CD4-positive, alpha-beta T cell treated with Interferon alpha-2 for 1 hour (primary cell): Measurements from ENCODE around the gene GHRL.

Experiments
- DNase-seq, 2 donors: peaks; one replicate each; pipeline ENCODE4 v3.0.0-alpha.2; 2020 to 2022

Gene GHRL

DNA sequence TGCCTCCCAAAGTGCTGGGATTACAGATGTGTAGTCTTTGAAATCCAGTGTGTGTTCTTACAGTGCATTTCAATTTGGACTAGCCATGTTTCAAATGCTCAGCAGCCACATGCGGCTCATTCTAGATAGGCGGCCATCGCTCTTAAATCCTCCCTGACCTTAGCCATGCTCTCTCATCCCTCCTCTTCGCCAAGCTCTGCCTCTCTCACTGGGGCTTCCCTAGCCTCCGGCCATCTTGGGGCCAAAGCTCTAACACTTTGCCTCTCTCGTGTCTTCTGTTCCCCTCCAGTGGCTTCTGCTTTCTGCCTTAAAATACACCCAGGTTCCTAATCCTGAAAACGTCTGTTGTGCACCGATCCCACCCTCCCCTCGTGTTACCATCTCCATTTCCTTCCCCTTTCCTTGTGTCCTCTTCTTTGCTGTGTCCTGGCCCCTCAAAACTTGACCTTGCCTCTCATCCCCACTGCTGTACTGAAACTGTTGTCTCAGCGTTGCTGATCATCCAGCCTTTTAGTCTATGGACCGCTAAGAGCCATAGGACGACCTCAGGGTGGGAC lies 1.4 kb upstream of the GHRL start:
- no peak for DNase-seq

- DNase-seq: no peak
These were observed 1.1 kb downstream of the GHRL start for GRCh38 chr3:10291641-10292040.

DNA sequence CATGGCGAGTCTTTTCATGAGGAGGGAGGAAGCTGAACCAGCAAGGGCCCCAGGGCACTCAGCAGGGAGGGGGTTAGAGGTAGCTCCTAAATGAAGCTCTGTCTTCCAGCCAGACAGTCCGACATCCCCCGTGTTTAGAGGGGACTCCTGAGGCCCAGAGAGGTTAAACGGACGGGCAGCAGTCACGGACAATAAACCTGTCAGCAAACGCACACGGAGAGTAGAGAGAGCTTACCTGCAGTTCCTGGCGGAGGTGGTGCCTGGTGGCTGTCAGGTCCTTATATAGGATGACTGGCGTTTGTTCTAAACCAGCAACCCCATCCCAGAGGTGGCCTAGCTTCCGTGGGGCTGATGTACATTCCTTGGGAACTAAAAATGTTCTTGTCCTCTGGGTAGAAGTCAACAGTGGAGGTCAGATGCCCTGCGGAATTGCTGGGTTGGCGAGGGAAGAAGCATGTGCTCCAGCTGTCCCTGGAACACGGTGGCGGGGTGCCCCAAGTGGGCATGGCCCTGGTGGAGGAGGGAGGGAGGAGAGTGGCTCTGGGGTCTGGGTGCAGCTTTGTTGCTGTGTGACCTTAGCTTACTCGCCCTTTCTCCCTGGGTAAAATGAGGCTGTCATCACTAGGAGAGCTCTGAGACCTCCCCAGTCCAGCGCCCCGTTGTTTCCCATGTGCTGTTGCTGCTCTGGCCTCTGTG lies 2.1 kb downstream of the GHRL start:
- no peak for DNase-seq

DNA sequence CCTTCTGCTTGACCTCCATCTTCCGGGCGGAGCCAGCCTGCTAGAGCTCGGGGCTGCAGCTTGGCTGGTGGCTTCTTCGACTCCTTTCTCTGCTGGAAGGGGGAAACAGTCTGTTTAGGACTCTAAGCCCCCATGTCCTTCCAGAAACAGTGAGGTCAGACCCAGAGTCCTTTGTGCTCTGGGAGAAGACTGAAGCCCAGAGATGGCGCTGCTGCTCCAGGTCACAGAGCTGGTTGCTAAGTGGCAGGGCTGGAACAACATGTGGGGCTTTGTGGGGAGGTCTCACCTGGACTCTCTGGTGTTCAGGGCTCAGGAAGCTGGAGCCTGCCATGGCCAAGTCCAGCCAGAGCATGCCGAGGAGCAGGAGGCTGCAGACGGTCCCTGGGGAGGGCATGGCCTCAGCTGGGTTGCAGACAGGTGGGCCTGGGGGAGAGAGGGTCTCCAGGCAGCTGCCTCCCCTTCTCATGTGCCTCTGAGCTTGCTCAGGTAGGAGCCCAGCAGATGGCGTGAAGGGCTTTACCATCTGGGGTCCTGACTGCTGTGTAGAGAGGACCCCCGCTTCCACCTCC lies 2.9 kb downstream of the GHRL start:
- no peak for DNase-seq

GRCh38 chr3:10289077-10289476 lies 3.7 kb downstream of the GHRL start:
- no peak for DNase-seq

DNA sequence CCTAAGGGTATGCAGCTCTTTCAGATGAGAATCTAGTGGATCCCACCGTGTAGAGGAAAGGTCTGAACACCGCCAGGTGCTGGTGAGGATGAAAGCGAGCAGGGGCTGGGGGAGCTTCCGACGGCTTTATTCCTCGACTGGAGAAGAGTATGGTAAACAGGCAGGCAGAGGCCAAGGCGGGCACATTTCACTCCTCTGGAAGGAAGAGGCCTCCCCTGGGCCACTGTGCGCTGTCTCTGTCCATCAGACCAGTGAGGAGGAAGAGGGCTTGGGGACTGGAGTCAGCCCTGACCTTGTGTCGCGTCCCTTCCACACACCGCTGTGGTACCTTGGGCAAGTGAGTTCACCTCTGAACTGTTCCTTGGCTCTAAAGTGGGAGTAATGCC lies 4.2 kb downstream of the GHRL start:
- no peak for DNase-seq

DNA sequence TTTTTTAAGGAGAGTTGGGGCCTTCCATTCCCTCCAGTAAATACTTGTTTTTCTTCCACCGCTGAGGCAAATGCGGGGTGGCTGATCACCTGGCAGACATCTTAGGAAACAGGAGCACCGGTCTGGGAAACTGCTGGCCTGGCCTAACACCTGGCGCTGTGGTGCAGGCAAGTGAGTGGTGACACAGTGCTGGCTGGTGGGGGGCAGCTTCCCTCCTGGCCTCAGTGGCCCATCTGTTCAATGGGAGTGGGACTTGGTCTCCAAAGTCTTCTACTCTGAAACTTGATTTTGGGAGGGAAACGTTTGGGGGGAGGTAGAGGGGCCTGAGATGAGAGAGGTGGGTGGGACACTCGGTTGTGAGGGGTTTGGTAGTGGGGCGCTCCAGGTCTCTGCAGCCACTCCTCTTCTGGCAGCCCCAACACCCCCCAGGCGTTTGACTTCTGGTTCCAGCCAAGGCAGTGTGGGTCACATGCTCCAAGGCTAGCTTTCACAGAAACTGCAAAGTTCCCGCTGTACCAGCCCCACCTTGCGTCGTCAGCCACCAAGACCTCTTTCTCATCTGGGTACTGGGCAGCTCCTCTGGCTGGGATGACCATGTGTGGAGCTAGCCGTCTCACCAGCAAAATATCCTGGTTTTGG lies 4.7 kb downstream of the GHRL start:
- DNase-seq: no peak

GRCh38 chr3:10286596-10287295 lies 6.0 kb downstream of the GHRL start:
- DNase-seq: peak; percentile 27 to 69

DNA sequence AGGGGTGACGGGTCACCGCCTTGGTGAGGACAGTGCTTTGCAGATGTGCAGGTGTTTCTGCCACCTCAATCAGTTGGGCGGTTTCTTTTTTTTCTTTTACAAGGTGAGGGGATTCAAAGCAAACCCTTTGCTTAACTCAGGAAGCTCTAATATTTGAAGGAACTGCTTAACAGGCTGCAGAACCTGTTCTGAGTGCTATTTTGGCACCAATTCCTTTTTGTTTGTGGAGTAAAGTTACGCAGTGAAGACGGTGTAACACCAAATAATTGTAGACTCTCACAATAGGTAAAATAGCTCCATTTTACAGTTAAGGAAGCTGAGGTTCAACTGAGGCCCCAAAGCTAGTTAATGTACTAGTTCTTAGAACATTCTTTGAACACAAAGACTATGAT lies 6.6 kb downstream of the GHRL start:
- no peak for DNase-seq

DNA sequence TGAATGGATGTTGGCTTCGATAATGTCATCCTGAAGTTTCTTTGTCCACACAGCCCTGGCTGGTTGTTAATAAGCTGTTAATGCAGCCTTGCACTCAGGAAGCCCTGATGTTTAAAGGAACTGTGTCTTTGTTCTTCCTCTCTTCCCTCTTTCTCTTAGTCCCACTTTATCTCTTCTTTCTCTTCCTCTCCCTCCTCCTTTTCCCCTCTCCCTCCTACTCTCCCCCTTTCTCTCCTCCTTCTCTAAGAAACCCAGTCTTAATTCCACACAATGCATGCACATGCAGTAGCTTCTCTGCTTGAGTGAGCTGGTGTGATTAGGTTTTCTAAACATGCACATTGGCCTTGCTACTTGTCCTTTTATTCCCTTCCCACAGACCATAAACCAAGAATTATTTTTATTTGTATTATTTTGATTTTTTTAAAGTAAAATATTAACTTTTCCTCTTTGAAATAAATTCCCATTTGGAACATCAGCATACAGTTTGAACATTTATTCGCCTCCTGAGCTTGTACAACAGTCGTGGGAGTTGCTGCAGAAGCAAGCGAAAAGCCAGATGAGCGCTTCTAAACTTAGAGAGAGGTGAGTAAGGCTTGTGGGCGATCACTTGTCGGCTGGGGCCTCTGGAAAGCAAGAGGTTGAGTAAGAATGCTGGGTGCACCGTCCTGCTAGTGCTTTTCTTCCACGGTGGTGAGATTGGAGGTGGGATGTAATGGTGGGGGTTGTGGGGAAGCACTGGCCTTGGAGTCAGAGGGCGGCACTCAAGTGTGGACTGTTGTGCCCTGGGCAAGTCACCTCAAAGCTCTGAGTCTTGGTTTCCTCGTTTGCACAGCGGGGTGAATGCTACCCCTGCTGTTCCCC lies 7.2 kb downstream of the GHRL start:
- no peak for DNase-seq

DNA sequence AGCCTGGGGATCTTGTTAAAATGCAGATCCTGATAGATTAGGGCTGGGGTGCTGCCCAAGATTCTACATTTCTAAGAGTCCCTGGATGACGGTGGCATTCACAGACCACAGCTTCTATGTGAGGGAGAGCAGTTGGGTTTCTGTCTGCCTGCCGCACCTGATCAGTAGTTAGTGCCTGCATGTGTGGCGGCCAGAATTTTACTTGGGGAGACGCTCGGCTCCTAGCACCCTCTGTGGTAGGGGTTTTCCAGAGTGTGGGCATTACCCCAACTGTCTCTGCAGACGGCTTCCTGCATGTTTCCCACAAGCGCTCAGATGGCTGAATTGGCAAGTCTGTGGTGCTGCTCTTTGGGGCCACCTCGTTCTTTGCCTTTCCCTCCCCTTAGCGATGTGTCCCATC lies 8.3 kb downstream of the GHRL start:
- DNase-seq: peak; percentile 18 to 70

DNA sequence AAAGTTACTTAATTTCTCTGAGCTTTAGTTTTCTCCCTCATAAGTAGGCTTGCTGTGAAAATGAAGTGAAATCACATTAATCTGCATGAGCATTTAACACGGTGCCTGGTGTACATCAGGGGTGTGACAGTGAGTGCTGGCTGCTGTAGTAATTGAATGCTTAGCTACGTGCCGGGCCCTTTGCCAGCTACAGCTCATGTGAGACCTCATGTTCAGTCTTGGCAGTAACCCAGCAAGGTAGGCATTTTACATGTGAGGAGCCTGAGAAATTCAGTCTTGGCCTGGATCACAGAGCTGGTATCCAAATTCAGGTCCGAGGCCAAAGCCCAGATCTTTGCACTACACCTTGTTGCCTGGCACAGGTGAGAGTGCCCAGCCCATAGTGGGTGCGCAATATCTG lies 9.1 kb downstream of the GHRL start:
- DNase-seq: no peak

GRCh38 chr3:10281951-10282350 lies 10.8 kb downstream of the GHRL start:
- no peak for DNase-seq

- DNase-seq: no peak
These were observed 12.2 kb downstream of the GHRL start for GRCh38 chr3:10280571-10280970.

DNA sequence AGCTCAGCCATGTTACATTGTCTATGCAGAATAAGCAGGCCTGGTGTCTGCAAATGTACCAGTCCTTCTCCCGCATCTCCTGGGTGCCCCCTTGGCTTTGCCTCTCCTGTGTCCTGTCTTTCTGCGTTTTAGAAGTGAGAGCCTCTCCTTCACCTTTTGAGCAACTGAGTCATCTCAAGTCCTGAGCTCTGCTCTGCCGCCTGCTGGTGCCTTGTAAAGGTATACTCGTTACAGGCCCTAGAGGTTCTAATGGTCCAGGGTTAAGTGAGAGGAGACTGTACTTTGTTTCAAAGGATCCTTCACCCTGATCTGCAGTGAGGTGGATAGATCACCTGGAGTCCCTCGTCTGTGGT lies 12.6 kb downstream of the GHRL start:
- DNase-seq: peak in 1 of 2 donors; percentile 22

DNA sequence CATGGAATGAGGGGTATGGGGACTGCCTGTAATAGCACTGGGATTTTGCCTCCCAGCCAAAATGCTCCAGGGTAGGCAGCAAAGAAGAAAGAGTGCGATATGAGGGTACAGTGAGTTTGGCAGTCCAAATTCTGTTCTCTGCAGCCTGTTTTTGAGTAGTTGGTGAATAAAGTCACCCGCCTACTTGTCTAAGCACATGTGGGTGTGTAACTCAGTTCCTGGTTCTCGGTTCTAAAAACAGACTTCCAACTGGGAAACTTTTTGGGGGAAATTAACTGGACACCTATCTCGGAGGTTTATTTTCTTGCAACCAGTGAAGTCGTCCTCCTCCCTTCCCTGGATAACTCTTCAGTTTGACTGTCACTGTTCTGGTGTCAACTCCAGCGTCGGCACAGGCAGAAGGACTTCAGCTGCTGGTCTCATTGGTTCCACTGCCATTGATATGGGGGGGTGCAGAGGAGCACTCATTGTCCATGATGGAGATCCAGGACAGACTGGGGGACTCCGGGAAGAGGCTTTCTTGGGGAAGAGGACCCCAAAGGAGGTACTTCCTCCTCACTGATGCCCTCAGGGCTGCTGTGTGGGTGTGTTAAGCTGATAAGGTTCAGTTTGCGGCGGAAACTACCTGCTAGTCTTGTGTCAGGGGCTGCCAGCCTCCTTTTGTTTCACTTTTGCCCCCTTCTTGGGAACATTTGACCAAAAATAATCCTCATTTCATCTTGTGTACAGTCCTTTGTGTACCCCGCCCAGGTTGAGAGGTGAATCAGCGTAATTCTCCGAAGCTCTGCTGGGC lies 13.2 kb downstream of the GHRL start:
- no peak for DNase-seq

- DNase-seq: no peak
These were observed 14.2 kb downstream of the GHRL start for GRCh38 chr3:10278501-10278900.

DNA sequence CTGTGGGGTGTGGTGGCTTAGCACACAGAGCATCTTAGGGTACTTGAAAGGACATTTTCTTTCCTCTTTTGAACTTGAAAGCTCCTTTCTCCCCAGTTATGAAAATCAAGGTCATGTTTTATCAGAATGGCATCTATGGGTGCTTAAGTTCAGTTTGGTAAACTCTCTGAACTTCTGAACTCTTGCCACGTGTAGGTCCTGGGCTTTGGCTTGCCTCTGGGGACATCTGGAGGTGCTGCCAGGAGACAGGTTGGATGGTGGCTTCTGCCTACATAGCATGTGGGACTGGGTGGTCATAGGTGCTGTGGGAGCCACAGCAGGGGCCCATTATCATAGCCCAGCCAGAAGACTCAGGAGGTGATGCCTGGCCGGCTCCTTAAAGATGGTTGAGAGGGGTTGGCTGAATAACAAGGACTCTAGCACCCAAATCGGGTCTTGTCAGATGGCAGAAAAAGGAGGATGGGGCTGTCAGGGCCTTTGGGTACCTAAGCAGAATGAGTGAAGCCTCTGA lies 15.6 kb downstream of the GHRL start:
- DNase-seq: no peak

- no peak for DNase-seq
These were observed 18.1 kb downstream of the GHRL start for GRCh38 chr3:10274601-10275000.

DNA sequence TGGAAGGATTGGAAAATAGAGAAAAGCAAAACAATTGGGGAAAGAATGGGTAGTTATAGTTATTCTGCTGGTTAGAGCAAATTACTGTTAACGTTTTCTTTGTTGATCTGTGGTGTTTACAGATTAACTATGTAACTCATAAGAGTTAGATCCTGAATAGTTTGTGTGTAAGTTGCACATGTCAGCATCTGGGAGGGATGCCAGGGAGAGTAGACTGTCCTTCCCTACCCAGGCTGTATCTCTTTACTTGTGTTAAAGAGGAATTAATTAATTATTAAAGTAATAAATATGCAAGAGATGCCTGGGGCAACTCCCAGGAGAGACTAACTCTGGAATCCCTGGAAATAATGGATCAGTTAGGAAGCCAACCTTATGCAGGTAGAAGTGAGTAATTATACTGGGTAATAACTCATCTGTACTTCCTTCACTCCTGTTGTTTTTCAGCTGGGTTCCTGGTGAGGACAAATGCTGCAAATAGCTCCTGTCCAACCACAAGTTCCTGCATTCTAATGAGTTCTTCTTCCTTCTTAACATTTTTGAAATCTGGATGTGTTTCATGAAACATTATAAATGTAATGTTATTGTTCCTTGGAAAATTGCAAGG lies 18.9 kb downstream of the GHRL start:
- no peak for DNase-seq

- no peak for DNase-seq
These were observed 19.8 kb downstream of the GHRL start for GRCh38 chr3:10272977-10273376.
